ENCODE measurements around the gene DRC7. TPM values are rescaled to one million over a fixed set of nuclear protein-coding genes. Genes with fewer than 3 reads are reported as not detected.

DRC7 gene
- total RNA-seq, 1 experiment from 2014 or later: 0.72 TPM

DNA sequence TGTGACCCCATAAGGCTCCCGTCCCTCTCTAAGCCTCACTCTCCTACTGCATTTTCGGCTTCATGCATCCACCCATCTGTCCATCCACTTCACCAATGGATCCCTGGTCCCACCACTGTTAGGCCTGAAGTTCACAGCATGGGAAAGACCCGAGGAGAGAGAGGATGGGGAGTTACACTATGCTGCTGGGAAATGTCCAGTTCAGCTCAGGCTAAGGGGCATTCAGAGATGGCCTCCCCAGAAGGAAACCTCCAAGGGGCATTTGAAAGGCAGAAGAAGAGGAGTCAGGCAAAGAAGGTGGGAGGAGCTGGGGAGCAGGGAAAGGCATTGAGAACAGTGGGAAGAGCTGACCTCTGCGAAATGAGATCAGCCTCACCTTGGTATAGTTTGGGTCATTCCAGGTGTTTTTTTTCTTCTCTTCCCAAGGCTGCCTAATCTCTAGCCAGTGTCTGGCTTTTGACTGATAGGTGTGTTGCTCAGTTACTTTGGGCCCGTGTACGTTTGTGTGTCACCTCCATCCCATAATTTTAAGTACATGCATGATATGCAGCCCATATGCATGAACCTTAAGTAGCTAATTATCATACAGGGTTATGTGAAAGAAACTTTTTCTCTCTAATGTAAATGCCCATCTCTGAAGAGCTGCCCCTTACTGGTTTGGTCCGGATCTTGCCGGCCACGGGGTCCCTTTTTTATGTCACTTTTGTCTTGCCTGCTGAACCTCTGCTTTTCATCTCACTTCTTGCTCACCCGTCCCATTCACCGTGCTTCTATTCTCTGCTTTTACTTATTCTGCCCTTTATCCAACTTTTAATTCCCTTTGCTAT is 11.6 kb upstream of the DRC7 start:
- H2AK5ac ChIP-seq (ENCODE audit: insufficient read length, low read length): no peak overlapping the region
- H3K4me1 ChIP-seq (ENCODE audit: insufficient read depth, low read length): no peaks in the 10 kb centered on the region; the same call in 1 of the 2 replicates
- H3K18ac ChIP-seq (ENCODE audit: insufficient read length, low read depth, low read length): no peak overlapping the region
- no peaks in the 10 kb centered on the region for H3K9me3 ChIP-seq (ENCODE audit: control insufficient read depth, low read depth, low read length)
- H2BK120ac ChIP-seq (ENCODE audit: low read depth, low read length, poor library complexity, severe bottlenecking): no peak overlapping the region
- Mint-ChIP-seq H3K4me1 (peaks cover 2 to 25% of the 10 kb centered on the region in 2 experiments; a peak in 3 of 4 replicates), H3K9me3 (no peaks in the 10 kb centered on the region), H3K27me3 (ENCODE audit: low read depth) (peaks cover 10% of the 10 kb centered on the region; the same call in 1 of the 2 replicates), H3K27ac (peak overlapping the region in 1 of 3 experiments; percentile 4; a peak in 2 of 7 replicates), H3K36me3 (ENCODE audit: insufficient read depth in 1 of 3, low read depth in 3 of 3) (no peaks in the 10 kb centered on the region), H3K4me3 (no peak overlapping the region)
- H2BK15ac ChIP-seq (ENCODE audit: low read depth, low read length): no peak overlapping the region
- no CpG with 5 or more reads among the region's 11 CpGs for WGBS (ENCODE audit: extremely low coverage, insufficient read length, low lambda C conversion rate)
- H4K8ac ChIP-seq (replicated peaks; ENCODE audit: insufficient read length, low read depth, low read length): no peak overlapping the region
- H2AFZ ChIP-seq (ENCODE audit: low read length): no peak overlapping the region
- no peaks in the 10 kb centered on the region for H3K79me1 ChIP-seq (ENCODE audit: insufficient read depth, low read depth, low read length, poor library complexity, severe bottlenecking)
- no peak overlapping the region for H3T11ph ChIP-seq (ENCODE audit: low read length)
- DNase-seq: no peak
- no peak overlapping the region for H2BK12ac ChIP-seq (ENCODE audit: insufficient read length, low read depth, low read length)
- no peak overlapping the region for H4K5ac ChIP-seq (ENCODE audit: insufficient read length, low read depth, low read length)
- H4K20me1 ChIP-seq (ENCODE audit: control insufficient read depth, insufficient read depth, insufficient read length): no peaks in the 10 kb centered on the region
- no peak overlapping the region for H4K91ac ChIP-seq (ENCODE audit: insufficient read length, low read depth, low read length)
- no peak overlapping the region for H2BK5ac ChIP-seq (ENCODE audit: insufficient read length, low read length)
- H3K23ac ChIP-seq (ENCODE audit: insufficient read length, low read depth, low read length): no peak overlapping the region
- H3K9ac ChIP-seq (ENCODE audit: extremely low read depth, insufficient read length, low read length): no peak overlapping the region
- H3K27me3 ChIP-seq (ENCODE audit: insufficient read depth, low read length): no peaks in the 10 kb centered on the region
- H3K4ac ChIP-seq (ENCODE audit: low read depth, low read length): no peak overlapping the region
- no peak overlapping the region for H3K14ac ChIP-seq (ENCODE audit: insufficient read depth, low read length)
- H3K79me2 ChIP-seq (ENCODE audit: insufficient read depth, low read length): no peaks in the 10 kb centered on the region
- H3K4me2 ChIP-seq (ENCODE audit: insufficient read depth, insufficient read length, low read length): no peak overlapping the region
- H3K27ac ChIP-seq (ENCODE audit: insufficient read length, low read depth, low read length): no peak overlapping the region
- TF ChIP-seq, protein P1, sequence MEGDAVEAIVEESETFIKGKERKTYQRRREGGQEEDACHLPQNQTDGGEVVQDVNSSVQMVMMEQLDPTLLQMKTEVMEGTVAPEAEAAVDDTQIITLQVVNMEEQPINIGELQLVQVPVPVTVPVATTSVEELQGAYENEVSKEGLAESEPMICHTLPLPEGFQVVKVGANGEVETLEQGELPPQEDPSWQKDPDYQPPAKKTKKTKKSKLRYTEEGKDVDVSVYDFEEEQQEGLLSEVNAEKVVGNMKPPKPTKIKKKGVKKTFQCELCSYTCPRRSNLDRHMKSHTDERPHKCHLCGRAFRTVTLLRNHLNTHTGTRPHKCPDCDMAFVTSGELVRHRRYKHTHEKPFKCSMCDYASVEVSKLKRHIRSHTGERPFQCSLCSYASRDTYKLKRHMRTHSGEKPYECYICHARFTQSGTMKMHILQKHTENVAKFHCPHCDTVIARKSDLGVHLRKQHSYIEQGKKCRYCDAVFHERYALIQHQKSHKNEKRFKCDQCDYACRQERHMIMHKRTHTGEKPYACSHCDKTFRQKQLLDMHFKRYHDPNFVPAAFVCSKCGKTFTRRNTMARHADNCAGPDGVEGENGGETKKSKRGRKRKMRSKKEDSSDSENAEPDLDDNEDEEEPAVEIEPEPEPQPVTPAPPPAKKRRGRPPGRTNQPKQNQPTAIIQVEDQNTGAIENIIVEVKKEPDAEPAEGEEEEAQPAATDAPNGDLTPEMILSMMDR (conservative IDR thresholded peaks at IDR 0.05): no peak
- H3K56ac ChIP-seq (ENCODE audit: insufficient read length, low read depth, low read length): no peak overlapping the region
- no peak overlapping the region for H2BK20ac ChIP-seq (ENCODE audit: low read depth, low read length, poor library complexity, severe bottlenecking)
- no peaks in the 10 kb centered on the region for H3K23me2 ChIP-seq (ENCODE audit: insufficient read length, low read depth, low read length, poor library complexity, severe bottlenecking)
